GM19025 (cell line): ENCODE measurements around the gene GOLGA8B.
A peak's percentile ranks its signal among the peaks of the same experiment; 100 is the strongest.
"Not testable (repeated sequence)": the region's sequence is repeated elsewhere in the genome, so short reads cannot be mapped to it uniquely, and the experiment has no call there.

Source experiments
- ATAC-seq: cut with Tn5 transposase; IDR thresholded peaks from one replicate; pipeline ENCODE4 v1.9.1; 2021; ENCODE audit warnings: mild to moderate bottlenecking, low read depth, moderate library complexity; ENCODE audit not compliant: unreplicated experiment

The GOLGA8B gene, protein sequence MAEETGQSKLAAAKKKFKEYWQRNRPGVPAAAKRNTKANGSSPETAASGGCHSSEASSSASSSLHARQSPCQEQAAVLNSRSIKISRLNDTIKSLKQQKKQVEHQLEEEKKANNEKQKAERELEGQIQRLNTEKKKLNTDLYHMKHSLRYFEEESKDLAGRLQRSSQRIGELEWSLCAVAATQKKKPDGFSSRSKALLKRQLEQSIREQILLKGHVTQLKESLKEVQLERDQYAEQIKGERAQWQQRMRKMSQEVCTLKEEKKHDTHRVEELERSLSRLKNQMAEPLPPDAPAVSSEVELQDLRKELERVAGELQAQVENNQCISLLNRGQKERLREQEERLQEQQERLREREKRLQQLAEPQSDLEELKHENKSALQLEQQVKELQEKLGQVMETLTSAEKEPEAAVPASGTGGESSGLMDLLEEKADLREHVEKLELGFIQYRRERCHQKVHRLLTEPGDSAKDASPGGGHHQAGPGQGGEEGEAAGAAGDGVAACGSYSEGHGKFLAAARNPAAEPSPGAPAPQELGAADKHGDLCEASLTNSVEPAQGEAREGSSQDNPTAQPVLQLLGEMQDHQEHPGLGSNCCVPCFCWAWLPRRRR

DNA sequence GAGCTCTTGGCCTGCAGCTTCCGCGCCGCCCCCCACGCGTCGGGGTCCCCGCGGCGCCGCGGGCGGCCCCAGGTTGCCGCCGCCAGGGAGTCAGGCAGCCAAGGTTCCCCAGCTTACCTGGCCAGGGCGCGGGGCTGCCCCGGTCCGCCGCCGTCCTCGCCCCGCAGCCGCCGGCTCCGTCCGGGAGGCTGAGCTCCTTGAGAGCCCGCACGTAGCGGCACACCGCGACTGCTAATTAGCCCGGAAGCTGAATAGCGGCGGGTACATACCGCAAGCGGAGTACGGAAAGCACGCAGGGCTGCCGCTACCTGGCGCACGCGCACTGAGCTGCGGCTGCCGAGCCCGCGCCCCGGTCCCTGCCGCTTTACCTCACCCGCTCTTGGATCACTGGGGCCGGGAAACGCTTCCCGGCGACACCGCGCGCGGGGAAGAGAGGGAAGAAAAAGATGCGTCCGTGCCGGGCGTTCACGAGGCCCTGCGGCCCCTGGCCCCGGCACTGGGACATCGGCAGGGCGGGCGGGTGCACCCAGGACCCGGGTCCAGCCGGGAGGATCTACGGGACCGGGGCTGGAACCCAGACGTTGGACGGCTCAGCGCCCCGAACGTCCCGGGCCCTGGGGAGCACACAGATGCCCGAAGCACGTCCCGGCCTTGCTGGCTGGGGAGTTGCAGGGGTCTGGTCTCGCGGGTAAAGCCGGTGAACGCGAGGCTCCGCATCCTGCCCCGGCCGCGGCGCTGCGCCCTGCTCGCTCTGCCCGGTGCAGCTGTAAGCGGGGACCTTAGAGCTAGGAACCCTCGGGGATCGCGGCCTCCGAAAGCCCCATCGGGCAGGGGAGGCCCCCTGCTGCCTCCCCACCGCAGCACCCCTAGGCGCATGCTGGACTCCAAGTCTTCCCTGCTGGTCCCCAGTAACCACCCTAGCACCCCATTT lies at the start of gene GOLGA8B:
Gene GOLGA8B (minus strand): TSS at position 253 of the 931 bp plus-strand sequence. CDS start 47,739 bp downstream, outside the sequence.
- peak; percentile 63 for ATAC-seq

DNA sequence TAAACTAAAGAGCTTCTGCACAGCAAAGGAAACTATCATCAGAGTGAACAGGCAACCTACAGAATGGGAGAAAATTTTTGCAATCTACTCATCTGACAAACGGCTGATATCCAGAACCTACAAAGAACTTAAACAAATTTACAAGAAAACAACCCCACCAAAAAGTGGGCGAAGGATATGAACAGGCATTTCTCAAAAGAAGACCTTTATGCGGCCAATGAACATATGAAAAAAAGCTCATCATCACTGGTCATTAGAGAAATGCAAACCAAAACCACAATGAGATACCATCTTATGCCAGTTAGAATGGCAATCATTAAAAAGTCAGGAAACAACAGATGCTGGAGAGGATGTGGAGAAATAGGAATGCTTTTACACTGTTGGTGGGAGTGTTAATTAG lies 49.7 kb upstream of the GOLGA8B start:
- not testable (repeated sequence) for ATAC-seq

DNA sequence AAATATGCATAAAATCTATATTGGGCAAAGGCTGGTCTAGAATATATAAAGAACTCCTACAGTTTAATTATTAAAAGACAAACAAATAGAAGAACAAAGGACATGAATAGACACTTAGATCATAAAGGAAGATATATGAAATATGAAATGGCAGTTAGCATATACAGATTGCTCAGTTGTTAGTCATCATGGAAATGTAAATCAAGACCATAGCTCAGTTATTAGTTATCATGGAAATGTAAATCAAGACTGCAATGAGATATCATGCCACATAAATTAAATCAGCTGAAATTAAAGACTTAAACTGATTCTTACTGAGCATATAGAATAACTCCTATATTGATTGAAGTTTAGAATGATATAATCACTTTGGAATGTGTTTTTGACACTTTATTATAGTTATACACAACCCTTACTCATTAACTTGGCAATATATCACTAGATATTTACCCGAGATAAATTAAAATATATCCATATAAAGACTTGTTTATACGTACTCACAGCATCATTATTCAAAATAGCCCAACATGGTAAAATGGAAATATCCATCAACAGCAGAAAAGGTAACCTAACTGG lies 45.2 kb upstream of the GOLGA8B start:
- no peak for ATAC-seq

DNA sequence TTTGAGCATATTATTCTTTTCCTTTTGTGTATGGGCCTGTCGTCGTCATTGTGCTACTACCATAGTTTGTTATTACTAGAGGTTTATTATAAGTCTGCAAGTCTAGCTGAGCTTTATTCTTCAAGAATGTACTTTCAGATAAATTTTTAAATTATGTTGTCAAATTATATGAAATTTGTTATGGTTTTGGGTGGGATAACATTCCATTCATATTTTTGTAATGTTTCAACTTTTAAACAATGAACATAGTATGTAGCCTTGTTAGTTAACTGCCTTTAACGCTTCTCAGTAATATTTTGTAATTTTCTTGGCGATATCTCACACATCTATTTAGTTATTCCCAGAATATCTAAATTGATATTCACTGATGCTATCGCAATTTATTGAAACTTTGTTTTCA lies 41.6 kb upstream of the GOLGA8B start:
- no peak for ATAC-seq

DNA sequence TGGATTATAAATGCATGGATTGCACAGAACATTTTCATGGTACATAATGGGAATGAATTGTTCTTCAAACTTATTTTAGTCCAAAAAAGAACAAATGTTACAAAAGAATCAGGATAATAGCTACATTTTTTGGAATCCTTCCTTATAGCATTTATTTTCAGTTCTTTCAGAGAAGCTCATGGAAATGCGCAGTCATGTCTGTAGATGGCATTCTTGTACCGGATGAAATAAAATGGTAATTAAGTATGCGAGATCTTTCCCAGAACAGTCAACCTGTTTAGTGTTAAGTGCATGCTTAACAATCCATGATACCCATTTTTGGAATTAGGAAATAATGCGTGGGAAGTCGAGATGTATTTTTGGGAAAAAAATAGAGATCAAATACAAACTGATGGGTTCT lies 38.2 kb upstream of the GOLGA8B start:
- ATAC-seq, result no peak

DNA sequence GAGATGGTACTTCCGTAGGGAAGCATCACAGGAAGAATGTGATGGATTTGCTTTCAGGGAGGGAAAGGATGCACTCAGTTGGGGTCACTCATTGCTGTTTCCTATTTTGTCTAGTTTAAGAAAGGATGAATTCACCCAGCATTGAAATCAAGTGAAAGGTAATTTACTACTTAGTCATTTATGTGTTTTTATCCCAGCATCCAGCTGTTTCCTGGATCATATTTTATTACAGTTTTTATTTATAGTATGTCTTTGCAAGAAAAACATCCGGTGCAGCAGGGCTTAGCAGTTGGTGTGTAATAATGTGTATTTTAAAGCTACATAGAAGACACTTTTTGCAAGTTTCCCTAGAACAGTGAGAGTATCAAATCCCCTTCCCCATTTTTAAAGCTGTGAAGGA lies 37.4 kb upstream of the GOLGA8B start:
- ATAC-seq, result no peak

DNA sequence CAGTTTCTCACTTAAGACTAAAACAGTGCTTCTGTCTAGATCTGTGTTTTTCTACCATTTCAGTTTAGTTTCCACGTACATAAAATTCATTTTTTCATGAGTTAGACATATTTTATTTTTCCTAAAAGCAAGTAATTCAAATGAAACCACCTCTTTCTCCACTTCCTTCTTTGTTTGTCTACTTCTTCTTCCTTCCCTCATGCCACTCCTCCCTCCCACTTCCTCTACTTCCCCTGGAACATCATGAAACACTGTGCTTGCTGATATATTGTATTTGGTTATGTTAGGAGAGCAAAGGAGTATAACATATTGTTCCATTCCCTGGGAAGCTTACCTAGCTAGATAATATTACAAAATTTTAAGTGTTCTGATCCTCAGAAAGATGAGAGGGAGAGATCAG lies 36.7 kb upstream of the GOLGA8B start:
- ATAC-seq, result no peak

DNA sequence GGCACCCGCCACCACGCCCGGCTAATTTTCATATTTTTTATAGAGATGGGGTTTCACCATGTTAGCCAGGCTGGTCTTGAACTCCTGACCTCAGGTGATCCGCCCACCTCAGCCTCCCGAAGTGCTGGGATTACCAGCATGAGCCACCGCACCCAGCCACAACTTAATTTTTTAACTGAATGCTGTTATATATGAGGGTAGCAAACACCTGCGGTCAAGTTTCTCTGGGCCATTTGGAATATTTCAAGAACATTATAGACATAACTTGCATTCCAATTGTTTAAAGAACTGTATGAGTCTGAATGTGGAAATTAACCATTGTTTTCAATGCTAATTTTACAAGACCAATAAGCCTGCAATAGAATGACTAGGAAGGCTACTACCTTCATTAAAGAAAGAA lies 35.7 kb upstream of the GOLGA8B start:
- no peak for ATAC-seq

DNA sequence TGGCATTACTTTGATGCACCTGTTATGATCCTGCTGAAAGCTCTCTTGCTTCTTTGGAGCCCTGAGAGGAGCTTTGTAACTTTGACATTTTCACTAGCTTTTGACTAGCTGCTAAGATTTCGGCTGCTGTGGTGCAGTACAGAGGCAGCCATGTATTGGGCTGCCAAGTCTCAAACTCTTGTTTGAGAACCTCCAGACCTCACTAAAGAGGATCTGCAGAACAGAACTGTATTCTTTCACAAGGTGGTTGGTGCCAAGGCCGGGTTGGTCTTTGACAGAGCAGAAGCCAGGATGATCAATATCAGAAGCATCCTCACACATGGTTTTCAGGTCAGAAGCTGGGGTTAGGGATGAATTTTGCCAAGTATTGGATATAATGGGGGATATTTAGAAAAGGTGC lies 34.6 kb upstream of the GOLGA8B start:
- ATAC-seq, result no peak

DNA sequence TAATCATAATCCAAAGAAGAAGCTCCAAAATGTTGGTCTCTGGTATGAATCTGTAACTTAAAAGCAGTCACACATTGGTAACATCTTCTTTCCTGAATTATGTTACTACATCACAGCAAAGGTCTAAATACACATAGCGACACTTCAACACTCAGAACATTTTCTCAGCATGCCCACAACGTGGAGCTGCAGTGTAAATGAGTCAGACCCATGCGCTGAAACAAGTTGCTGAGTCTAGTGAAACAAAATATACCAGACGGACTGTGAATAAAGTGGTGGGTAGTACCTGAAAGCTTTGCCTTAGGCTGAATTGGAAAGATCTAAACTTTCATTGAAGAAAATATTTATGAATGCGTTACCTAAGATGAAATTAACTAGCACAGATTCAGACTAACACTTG lies 33.2 kb upstream of the GOLGA8B start:
- no peak for ATAC-seq

DNA sequence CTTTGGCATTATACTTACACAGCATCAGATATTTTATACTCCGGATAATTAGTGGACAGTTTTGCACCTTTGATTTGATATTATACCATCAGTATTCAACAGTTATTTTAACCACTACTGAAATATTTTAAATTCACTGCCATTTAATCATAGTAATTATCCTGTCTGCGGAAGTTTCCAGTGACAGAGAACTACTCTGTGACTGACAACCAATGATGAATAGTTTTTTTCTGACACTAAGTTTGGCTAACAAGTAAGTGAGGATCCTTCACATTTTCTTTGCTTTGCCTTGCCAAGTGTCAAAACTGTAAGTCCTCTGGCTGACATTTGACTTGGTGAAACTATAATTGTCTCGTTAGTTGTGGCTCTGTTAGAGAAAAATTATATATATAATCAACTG lies 30.5 kb upstream of the GOLGA8B start:
- ATAC-seq, result no peak

DNA sequence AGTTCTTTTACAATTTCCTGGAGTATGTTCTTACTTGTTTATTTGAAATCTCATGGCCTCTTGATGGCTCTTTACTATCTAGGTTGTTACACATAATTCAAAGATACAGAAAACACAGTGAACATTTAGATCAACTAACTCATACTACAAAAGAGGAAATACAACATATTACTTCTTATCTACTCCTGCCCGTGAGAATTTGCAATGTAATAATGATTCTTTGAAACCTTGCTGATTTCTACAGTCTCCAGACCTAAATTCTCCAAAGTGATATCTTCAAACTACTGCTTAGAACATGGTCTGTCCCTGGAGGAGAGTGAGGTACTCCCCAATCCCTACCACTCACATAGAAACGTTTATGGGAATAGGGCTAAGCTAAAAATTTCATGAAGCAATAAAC lies 29.9 kb upstream of the GOLGA8B start:
- ATAC-seq, result no peak

DNA sequence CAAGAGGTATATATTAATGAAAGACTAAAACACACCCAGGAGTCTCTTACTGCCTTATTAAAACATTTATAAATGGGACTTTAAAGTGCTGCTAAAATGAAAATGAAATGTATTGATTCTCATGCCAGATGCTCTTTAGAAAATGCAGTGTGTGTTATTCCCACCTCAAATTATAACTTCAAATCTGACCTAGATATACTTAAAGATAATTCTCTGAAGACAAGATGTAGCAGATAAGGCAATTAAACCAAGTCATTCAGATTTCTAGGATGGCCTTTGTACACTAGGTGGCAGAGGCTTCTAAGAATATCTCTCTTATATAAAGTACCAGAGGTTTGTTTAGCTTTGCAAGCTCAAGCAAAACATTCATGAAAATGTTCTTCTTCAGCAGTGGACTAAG lies 26.9 kb upstream of the GOLGA8B start:
- no peak for ATAC-seq

DNA sequence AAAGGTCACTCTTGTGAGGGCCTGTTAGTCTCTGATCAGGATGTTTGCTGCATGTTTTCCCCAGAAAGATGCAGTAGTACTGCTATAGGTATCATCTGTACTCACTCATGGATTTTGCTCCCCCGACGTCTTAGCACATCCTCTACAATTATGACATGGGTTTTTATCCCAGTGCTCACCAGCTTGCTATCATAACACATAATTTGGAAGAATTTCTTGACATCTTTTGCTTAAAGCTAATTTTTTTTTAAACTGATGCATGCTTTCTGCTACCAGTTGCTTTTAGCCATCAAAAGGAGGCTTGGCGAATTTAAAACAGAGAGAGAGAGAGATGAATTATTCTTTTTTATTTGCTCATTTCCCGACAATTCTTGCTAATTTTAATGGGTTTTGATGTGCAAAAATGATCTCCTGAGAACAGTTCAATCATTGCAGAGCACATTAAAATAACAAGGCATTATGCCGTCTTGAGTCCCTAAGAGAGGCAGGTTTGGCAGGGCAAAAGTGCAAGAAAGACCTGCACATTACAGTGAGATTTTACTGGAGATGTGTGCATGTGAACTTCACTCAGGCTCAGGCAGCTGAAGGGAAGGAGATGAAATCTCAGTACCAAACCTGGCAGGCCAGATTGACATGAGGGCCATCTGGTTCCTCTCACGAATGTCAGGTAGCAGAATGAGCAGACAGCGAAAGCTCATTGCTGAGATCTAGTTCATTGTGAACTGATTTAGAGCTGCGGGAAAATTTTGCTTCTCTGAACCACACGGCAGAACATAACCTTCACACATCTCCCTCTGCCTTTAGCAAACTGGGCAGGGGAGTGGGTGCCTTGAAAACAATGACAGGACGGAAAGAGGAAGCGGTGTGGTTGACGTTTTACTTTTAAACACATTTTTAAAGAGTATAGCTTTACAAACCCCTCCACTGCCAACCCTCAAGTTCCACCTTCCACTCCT lies 25.9 kb upstream of the GOLGA8B start:
- ATAC-seq, result no peak

DNA sequence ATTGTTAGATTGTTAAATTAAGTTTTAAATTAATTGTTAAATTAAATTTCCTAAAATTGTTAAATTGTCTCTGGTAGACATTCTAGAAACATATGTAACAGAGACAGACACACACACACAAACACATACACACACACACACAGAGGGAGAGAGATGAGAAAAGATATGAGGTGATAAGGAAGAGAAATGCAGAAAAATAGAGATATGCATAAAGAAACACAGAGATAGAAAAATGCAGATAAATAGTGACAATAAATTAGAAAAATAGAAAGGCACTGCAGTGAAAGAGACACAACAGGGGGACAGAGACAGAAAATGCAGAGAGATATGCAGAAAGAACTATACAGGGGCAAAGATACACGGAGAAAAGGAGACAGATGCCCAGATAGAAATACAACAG lies 25.1 kb upstream of the GOLGA8B start:
- no peak for ATAC-seq

DNA sequence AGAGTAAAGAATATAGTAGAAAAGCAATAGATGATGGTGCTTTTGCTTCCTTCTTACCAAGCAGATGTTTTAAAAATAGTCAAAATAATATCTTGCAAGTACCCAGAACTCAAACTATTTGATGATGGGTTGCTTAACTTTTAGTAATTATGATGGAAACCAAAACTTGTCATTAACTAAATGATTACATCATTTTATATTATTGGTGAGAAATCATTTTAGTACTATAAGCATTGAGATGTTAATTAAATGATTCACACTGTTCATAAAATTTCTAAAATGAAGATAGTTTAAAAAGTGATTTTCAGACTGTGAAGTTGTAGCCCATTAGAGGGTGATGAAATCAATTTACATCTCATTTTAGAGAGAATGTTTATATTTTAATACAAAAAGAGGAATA lies 24.4 kb upstream of the GOLGA8B start:
- ATAC-seq, result no peak

DNA sequence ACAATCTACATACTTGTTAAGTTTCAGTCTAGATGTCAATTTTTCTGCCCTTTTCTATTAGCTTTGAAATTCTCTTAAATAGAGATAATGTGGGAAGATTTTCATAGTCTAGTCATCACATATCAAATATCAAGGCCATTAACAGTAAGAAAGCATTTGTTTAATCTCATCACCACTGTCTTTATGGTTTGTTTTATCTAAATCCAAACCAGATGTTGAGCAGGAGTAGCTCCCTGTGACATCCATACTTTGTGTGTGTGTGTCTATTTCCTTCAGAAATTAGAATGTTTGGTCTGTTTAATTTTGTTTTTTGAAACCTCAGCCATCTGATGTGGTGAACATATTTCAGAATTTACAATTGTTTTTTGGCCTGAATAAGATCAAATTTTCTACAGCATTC lies 23.1 kb upstream of the GOLGA8B start:
- ATAC-seq, result no peak

DNA sequence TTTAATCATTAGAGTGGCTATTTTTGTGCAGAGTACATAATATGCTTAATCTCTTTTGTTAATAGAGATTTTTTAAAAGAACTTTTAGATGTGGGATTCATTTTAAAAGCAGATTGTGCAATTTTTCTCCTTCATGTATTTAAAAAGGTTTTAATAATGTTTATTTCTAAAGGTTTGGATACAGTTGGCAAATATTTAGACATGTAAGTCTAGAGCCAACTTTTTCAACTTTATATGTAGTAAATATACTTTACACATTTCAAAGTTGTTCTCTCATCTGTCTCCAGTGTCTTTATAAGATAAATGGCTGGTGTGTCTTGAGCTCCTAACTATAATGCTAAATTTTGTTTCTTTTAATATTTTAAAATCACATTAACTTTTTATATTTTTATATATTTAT lies 22.7 kb upstream of the GOLGA8B start:
- no peak for ATAC-seq

DNA sequence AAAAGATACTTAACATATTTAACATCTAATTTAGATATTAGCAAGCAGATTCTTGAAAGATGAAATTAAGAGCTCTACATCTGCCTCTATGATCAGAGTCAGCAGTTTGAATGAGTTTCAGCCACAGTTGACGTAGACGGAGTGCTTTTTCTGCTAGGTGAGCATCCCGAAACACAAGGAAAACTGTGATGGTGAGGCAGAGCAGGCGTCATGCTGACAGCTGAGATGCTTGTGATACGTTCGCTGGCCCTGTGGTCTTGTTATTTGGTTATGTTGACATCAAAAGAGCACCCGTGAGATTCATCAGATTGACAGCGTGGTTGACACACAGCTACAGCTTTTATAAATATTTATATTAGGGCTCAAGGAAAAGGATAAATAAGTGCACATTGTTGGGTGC lies 19.6 kb upstream of the GOLGA8B start:
- ATAC-seq, result no peak

DNA sequence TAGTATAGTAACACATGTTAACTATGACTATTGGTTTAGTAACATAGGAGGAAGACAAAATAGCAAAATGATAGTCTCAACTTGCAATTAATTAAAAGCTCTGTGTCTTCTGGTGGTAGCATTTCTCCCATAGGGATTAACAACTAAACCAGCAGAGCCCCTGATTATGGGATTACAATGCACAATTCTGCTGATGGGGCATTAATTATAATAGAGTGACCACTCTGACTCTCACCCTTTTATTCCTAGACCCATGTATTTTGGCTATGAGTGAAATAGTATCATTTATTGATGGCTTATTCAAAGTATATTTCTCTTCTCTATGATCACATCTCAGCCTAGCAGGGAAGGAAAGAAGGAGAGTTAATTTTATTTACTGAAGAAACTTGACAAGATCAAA lies 17.5 kb upstream of the GOLGA8B start:
- no peak for ATAC-seq
